Body of pancreas (tissue), 4 donors: ENCODE data around the gene GIGYF2. TPM values are rescaled to one million over a fixed set of nuclear protein-coding genes. Genes with fewer than 3 reads are reported as not detected.

Experiments
- ATAC-seq: fragments of 150-250 bp; one replicate; pipeline ENCODE4 v1.9.1; 2016
- DNase-seq, 4 donors: peaks; one replicate each; pipeline ENCODE4 v3.0.0-alpha.2; 2019
- H3K27ac ChIP-seq, 4 donors: fragments of 200-600 bp; sonication (generic); 1 replicate in 3 of 4; 2 replicates in 1 of 4; pipeline versions ENCODE4 v1.5.1 to v1.6.1; 2016 to 2019; ENCODE audit warnings: mild to moderate bottlenecking in 1 of 4, mixed read lengths in 1 of 4, moderate library complexity in 1 of 4
- H3K27me3 ChIP-seq, 2 donors: fragments of 200-600 bp; sonication (generic); one replicate each; pipeline ENCODE4 v1.6.0; 2016; ENCODE audit warnings: mild to moderate bottlenecking in 1 of 2
- H3K36me3 ChIP-seq, 2 donors: fragments of 200-600 bp; sonication (generic); replicated peaks in 1 of 2; 2 replicates each; pipeline ENCODE4 v1.5.1; 2016; ENCODE audit warnings: low read depth in 2 of 2; ENCODE audit not compliant: insufficient read depth in 1 of 2
- H3K4me1 ChIP-seq: fragments of 200-600 bp; sonication (generic); one replicate; pipeline ENCODE4 v1.6.0; 2016
- H3K4me3 ChIP-seq, 2 donors: fragments of 200-600 bp; sonication (generic); 1 replicate in 1 of 2; 2 replicates in 1 of 2; pipeline ENCODE4 v1.5.1; 2016 to 2019
- H3K9me3 ChIP-seq, 3 donors: fragments of 200-600 bp; sonication (generic); 1 replicate in 2 of 3; 2 replicates in 1 of 3; pipeline ENCODE4 v1.5.1; 2016
- POLR2A ChIP-seq, 3 donors: fragments of 450-650 bp; IDR thresholded peaks; one replicate each; pipeline ENCODE4 v1.6.1; 2016; ENCODE audit warnings: antibody characterized with exemption in 3 of 3, mild to moderate bottlenecking in 2 of 3
- WGBS, 2 donors: methylation state at CpG; one replicate each; pipeline ENCODE4 v1.1.5; 2017; 5-methylcytosine and 5-hydroxymethylcytosine counted together
- intact Hi-C: fragments of 100-400 bp; cut with DNase I; formaldehyde crosslinking; loops from one replicate; pipeline ENCODE4 v1.15.1; 2023
- total RNA-seq, 2 donors: library from RNA; depleted of rRNA; stranded (reverse); fragments of >200 nt; gene quantifications; one replicate each; pipeline ENCODE4 v1.1.0, GENCODE V29; 2016
- TF ChIP-seq, protein P1 (sequence below), 7 experiments: fragments of 450-650 bp in 4 of 7; fragments of 200-600 bp in 3 of 7; sonication (generic) in 3 of 7; IDR thresholded peaks; one replicate each; pipeline ENCODE4 v1.5.1; 2016 to 2019; ENCODE audit warnings: antibody characterized with exemption in 7 of 7

GIGYF2 gene
- total RNA-seq, 2 donors from 2014 or later = 66.2 to 107 TPM

DNA sequence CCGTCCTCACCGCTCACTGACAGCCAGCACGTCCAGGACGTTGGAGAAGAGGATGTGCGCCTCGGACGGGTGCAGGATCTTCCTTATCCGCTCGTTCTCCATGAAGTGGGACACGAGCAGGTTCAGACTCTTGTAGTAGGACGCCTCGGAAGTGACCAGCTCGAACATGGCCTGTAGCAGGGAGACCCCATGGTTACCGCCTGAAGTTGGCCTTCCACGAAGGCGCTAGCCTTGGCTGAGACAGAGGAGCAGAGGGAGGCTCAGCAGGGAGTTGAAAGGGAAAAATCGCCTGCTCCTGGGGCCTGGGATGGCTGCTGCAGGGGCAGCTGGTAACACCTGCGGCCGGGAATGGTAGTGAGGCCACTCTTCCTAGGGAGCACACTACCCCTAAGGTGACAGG lies 197.6 kb downstream of the GIGYF2 start:
- ATAC-seq (no peak), DNase-seq (no peak)
- 90 to 91% methylated on average over 18 to 19 of the region's 19 CpGs for WGBS, 2 donors
- no peaks in the 10 kb centered on the region for H3K9me3 ChIP-seq
- no peaks in the 10 kb centered on the region for H3K27me3 ChIP-seq
- peaks cover 32% of the 10 kb centered on the region for H3K4me1 ChIP-seq
- H3K36me3 ChIP-seq = no peaks in the 10 kb centered on the region
- no peak overlapping the region for H3K27ac ChIP-seq
- intact Hi-C loops = no loop called here
- TF ChIP-seq POLR2A (IDR thresholded peaks at IDR 0.05) = no peak
- TF ChIP-seq, protein P1, sequence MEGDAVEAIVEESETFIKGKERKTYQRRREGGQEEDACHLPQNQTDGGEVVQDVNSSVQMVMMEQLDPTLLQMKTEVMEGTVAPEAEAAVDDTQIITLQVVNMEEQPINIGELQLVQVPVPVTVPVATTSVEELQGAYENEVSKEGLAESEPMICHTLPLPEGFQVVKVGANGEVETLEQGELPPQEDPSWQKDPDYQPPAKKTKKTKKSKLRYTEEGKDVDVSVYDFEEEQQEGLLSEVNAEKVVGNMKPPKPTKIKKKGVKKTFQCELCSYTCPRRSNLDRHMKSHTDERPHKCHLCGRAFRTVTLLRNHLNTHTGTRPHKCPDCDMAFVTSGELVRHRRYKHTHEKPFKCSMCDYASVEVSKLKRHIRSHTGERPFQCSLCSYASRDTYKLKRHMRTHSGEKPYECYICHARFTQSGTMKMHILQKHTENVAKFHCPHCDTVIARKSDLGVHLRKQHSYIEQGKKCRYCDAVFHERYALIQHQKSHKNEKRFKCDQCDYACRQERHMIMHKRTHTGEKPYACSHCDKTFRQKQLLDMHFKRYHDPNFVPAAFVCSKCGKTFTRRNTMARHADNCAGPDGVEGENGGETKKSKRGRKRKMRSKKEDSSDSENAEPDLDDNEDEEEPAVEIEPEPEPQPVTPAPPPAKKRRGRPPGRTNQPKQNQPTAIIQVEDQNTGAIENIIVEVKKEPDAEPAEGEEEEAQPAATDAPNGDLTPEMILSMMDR (IDR thresholded peaks at IDR 0.05) = no peak
- H3K4me3 ChIP-seq = no peak overlapping the region

DNA sequence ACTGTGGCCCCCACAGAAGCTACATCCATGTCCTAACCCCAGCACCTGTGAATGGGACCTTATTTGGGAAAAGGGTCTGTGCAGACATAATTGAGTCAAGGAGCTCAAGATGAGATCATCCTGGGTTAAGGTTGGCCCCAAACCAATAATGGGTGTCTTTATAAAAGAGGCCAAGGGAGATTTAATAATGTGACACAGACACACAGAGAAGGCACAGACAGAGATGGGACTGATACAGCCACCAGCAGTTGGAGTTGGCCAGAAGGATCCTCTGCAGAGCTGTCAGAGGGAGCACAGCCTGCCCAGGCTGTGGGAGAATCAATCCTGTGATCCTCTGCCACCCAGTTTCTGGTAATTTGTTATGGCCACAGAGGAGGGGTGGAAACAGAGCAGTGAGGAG lies 199.0 kb downstream of the GIGYF2 start:
- Histone ChIP-seq H3K9me3 (no peaks in the 10 kb centered on the region), H3K4me1 (peaks cover 24% of the 10 kb centered on the region), H3K36me3 (no peaks in the 10 kb centered on the region), H3K27ac (no peak overlapping the region), H3K4me3 (no peak overlapping the region), H3K27me3 (no peaks in the 10 kb centered on the region)
- no peak for DNase-seq
- TF ChIP-seq, protein P1 (IDR thresholded peaks at IDR 0.05) = no peak
- no peak for TF ChIP-seq POLR2A (IDR thresholded peaks at IDR 0.05)
- ATAC-seq = no peak
- intact Hi-C loops = no loop called here

DNA sequence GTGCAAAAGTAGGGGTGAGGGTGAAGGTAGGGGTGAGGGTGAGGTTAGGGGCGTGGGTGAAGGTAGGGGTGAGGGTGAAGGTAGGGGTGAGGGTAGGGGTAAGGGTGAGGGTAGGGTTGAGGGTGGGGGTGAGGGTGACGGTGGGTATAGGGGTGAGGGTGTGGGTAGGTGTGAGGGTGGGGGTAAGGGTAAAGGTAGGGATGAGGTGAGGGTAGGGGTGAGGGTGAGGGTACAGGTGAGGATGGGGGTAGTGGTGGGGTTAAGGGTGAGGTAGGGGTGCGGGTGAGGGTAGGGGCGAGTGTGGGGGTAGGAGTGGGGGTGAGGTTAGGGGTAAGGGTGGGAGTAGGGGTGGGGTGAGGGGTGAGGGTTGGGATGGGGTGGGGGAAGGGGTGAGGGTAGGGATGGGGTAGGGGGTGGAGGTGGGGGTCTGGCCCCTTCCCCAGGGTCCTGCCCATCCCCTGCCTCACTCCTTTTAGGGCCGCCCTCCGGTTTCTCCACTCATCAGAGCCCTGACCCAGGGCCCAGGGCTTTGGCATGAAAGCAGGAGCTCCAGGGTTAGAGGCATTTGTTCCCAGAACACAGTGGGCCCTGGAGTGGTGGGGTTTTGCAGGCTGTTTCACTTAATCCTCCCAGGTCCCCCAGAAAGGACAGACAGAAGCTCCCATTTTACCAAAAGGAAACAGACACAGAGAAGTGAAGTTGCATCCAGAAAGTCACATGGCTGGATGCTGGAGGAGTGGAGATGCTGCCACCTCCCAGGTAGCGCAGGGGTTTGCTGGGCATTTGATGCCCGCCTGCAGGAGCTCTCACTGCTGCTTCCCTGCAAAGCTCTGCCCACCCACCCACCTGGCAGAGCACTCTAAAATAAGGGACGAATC lies 199.8 kb downstream of the GIGYF2 start:
- Histone ChIP-seq H3K9me3 (no peaks in the 10 kb centered on the region), H3K36me3 (no peaks in the 10 kb centered on the region), H3K27me3 (no peaks in the 10 kb centered on the region), H3K27ac (no peak overlapping the region), H3K4me3 (no peak overlapping the region), H3K4me1 (peaks cover 16% of the 10 kb centered on the region)
- WGBS, 2 donors = 84 to 88% methylated on average over 6 to 8 of the region's 9 CpGs
- TF ChIP-seq, protein P1 (IDR thresholded peaks at IDR 0.05) = no peak
- TF ChIP-seq POLR2A (IDR thresholded peaks at IDR 0.05) = no peak
- intact Hi-C loops = no loop called here
- ATAC-seq (no peak), DNase-seq (no peak)

DNA sequence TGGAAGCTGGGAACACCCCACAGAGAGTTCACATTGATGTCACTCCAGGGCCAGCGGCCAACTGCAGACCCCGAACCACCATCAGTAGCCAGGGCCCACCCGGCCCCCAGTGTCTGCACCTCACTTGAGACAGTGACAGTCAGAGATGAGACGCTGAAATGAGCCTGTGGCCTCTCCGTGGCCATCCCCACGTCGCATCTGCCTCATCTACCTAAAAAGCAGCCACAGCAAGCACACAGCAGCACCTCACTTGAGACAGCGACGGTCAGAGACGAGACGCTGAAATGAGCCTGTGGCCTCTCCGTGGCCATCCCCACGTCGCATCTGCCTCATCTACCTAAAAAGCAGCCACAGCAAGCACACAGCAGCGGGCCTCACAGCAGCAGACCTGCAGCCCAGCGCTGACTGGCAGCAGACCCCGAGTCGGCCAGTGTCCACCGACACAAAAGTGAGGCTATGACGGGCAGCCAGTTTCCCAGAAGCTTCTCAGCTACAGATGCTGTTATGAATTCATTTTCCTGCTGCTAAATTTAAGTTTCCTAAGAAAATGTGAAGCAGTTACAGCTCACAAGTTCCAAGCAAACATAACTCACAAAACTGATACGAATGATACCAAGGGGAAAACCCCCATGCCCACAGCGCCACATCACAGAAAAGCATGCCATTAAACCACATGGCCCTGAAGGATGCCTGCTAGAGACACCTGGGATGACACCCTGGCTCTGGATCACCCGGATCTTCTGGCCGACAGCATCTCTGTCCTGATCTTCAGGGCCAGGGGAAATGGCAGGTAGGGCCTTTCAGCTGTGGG lies 200.7 kb downstream of the GIGYF2 start:
- intact Hi-C loops = no loop called here
- Histone ChIP-seq H3K27ac (no peak overlapping the region), H3K36me3 (no peaks in the 10 kb centered on the region), H3K4me1 (peaks cover 14% of the 10 kb centered on the region), H3K4me3 (no peak overlapping the region), H3K9me3 (no peaks in the 10 kb centered on the region), H3K27me3 (no peaks in the 10 kb centered on the region)
- TF ChIP-seq, protein P1 (IDR thresholded peaks at IDR 0.05) = no peak
- no peak for TF ChIP-seq POLR2A (IDR thresholded peaks at IDR 0.05)
- WGBS, 2 donors = 88 to 94% methylated on average over 11 to 24 of the region's 24 CpGs
- ATAC-seq = no peak
- no peak for DNase-seq
